Progenitor cell of endocrine pancreas (in vitro differentiated cells): ENCODE measurements around the gene THADA. TPM values are rescaled to one million over a fixed set of nuclear protein-coding genes. Genes with fewer than 3 reads are reported as not detected.
"Not testable (repeated sequence)": the region's sequence is repeated elsewhere in the genome, so short reads cannot be mapped to it uniquely, and the experiment has no call there.

Experiments used
- DNase-seq: peaks from one replicate; pipeline ENCODE4 v3.0.0; 2021; ENCODE audit warnings: low spot score; ENCODE audit not compliant: unreplicated experiment
- H3K27ac Mint-ChIP-seq: 2 replicates; pipeline ENCODE4 v1.8.0; 2021; ENCODE audit warnings: mild to moderate bottlenecking, moderate library complexity, mixed read lengths
- H3K27me3 Mint-ChIP-seq: 2 replicates; pipeline ENCODE4 v1.8.0; 2021; ENCODE audit warnings: mixed read lengths
- H3K36me3 Mint-ChIP-seq: 2 replicates; pipeline ENCODE4 v1.8.0; 2022; ENCODE audit warnings: mixed read lengths; ENCODE audit not compliant: insufficient read depth
- H3K4me1 Mint-ChIP-seq: 2 replicates; pipeline ENCODE4 v1.8.0; 2021; ENCODE audit warnings: low read depth, mixed read lengths
- H3K4me3 Mint-ChIP-seq: 2 replicates; pipeline ENCODE4 v1.8.0; 2021; ENCODE audit warnings: low read depth, mild to moderate bottlenecking, moderate library complexity, mixed read lengths
- H3K9me3 Mint-ChIP-seq: 2 replicates; pipeline ENCODE4 v1.8.0; 2021; ENCODE audit warnings: low read depth, mixed read lengths
- total RNA-seq: library from RNA; stranded (reverse); gene quantifications from 2 replicates; pipeline ENCODE4 v1.2.1, GENCODE V29; 2021
- TF ChIP-seq, protein P1 (sequence below): fragments of 200-600 bp; sonication (generic); IDR thresholded peaks from one replicate; pipeline ENCODE4 v1.5.0; 2021; ENCODE audit warnings: antibody characterized with exemption, mild to moderate bottlenecking; ENCODE audit not compliant: unreplicated experiment

THADA gene
- total RNA-seq, 1 donor from 2014 or later: 39.4 TPM

- Mint-ChIP-seq H3K9me3 (no peaks in the 10 kb centered on the region), H3K27ac (peak overlapping the region; percentile 93), H3K27me3 (no peaks in the 10 kb centered on the region), H3K4me3 (peak overlapping the region; percentile 12), H3K4me1 (peaks cover 41% of the 10 kb centered on the region), H3K36me3 (no peaks in the 10 kb centered on the region)
- TF ChIP-seq, protein P1, sequence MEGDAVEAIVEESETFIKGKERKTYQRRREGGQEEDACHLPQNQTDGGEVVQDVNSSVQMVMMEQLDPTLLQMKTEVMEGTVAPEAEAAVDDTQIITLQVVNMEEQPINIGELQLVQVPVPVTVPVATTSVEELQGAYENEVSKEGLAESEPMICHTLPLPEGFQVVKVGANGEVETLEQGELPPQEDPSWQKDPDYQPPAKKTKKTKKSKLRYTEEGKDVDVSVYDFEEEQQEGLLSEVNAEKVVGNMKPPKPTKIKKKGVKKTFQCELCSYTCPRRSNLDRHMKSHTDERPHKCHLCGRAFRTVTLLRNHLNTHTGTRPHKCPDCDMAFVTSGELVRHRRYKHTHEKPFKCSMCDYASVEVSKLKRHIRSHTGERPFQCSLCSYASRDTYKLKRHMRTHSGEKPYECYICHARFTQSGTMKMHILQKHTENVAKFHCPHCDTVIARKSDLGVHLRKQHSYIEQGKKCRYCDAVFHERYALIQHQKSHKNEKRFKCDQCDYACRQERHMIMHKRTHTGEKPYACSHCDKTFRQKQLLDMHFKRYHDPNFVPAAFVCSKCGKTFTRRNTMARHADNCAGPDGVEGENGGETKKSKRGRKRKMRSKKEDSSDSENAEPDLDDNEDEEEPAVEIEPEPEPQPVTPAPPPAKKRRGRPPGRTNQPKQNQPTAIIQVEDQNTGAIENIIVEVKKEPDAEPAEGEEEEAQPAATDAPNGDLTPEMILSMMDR: no peak
- no peak for DNase-seq
These were observed 402.8 kb downstream of the THADA start for GRCh38 chr2:43192744-43193651.

DNA sequence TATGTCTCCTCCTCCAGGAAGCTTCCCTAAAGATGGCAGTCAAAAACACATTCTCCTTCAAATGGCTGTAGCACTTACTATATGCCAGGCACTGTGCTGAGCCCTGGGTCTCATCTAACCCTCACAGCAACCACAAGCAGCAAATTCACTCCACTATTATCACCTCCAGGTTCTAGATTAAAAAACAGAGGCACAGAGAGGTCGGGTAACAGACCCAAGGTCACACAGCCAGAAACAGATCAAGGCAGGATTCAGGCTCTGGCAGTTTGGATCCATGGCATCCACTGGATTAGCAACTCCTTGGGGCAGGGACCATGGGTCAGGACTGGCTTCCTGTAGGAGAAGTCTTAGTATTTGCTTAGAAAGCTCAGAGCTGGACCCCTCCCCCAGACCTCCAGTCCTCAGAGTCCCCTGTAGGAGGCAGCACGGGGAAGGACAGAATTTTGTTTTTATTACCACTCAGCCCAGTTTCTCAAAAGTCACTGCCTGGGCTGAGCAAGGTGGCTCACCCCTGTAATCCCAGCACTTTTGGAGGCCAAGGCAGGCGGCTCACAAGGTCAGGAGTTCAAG is 403.8 kb downstream of the THADA start:
- Mint-ChIP-seq H3K27me3 (no peaks in the 10 kb centered on the region), H3K9me3 (no peaks in the 10 kb centered on the region), H3K27ac (peak overlapping the region; percentile 77), H3K4me3 (no peak overlapping the region), H3K4me1 (peaks cover 38% of the 10 kb centered on the region), H3K36me3 (no peaks in the 10 kb centered on the region)
- no peak for DNase-seq
- TF ChIP-seq, protein P1: peak; percentile 42

DNA sequence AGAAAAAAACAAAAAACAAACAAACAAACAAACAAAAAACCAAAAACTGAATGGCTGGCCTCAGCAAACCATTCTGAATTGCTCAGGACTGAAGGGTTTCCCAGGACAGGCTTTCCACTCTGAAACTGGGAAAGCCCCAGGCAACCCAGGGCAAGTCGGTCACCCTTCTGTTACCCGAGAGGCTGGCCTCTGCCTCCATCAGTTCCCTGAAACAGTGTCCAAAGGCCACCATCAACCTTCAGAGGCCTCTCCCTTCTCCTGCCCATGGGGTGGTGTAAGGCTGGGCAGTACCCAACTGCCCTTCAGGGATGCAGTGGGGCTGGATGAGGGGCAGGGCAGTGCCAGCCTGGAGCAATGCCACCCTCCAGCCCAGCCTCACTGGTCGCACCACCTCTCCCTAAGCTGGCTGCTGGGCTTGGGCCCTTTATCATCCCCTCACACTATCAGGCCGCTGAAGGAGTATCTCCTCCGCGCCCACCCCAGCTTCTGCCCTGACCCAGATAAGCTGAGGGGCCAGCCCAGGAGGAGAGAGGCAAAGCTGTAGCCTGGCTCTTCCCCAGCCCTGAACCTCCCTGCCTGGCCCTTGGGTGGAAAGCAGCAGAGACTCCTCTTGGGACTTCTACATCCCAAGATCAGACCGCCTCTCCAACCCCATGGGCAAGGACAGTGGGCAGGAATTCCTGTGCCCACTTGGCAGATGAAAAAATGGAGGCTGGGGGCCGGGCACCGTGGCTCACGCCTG is 405.4 kb downstream of the THADA start:
- Mint-ChIP-seq H3K4me3 (no peak overlapping the region), H3K27me3 (no peaks in the 10 kb centered on the region), H3K9me3 (no peaks in the 10 kb centered on the region), H3K27ac (no peak overlapping the region), H3K36me3 (no peaks in the 10 kb centered on the region), H3K4me1 (peaks cover 36% of the 10 kb centered on the region)
- TF ChIP-seq, protein P1: no peak
- no peak for DNase-seq

GRCh38 chr2:43189861-43190260 is 406.0 kb downstream of the THADA start:
- H3K4me1 Mint-ChIP-seq: peaks cover 38% of the 10 kb centered on the region
- DNase-seq: not testable (repeated sequence)

GRCh38 chr2:43188561-43189386 is 407.1 kb downstream of the THADA start:
- no peaks in the 10 kb centered on the region for H3K36me3 Mint-ChIP-seq

More at GRCh38 chr2:43189861-43190260, 406.0 kb downstream of the THADA start:
- H3K36me3 Mint-ChIP-seq, H3K27ac Mint-ChIP-seq, H3K9me3 Mint-ChIP-seq, H3K4me3 Mint-ChIP-seq, H3K27me3 Mint-ChIP-seq: not testable (repeated sequence)

More at GRCh38 chr2:43188561-43189386, 407.1 kb downstream of the THADA start:
- Mint-ChIP-seq H3K4me1 (peaks cover 36% of the 10 kb centered on the region), H3K9me3 (no peaks in the 10 kb centered on the region), H3K27ac (no peak overlapping the region), H3K27me3 (no peaks in the 10 kb centered on the region), H3K4me3 (no peak overlapping the region)
- TF ChIP-seq, protein P1: no peak
- no peak for DNase-seq
